Osteocyte (in vitro differentiated cells): ENCODE measurements around the gene H1-8. TPM values are rescaled to one million over a fixed set of nuclear protein-coding genes. Genes with fewer than 3 reads are reported as not detected.

ENCODE experiments used
- DNase-seq: peaks from one replicate; pipeline ENCODE4 v3.0.0; 2021; ENCODE audit warnings: mixed read lengths; ENCODE audit not compliant: unreplicated experiment; ENCODE audit errors: extremely low spot score
- H3K27ac Mint-ChIP-seq: one replicate; pipeline ENCODE4 v1.8.0; 2021; ENCODE audit warnings: mild to moderate bottlenecking, mixed read lengths; ENCODE audit not compliant: unreplicated experiment
- H3K27me3 Mint-ChIP-seq: one replicate; pipeline ENCODE4 v1.8.0; 2021; ENCODE audit warnings: mixed read lengths; ENCODE audit not compliant: unreplicated experiment
- H3K36me3 Mint-ChIP-seq: one replicate; pipeline ENCODE4 v1.8.0; 2021; ENCODE audit warnings: mixed read lengths; ENCODE audit not compliant: unreplicated experiment
- H3K4me1 Mint-ChIP-seq: one replicate; pipeline ENCODE4 v1.8.0; 2021; ENCODE audit warnings: mixed read lengths; ENCODE audit not compliant: unreplicated experiment
- H3K4me3 Mint-ChIP-seq: one replicate; pipeline ENCODE4 v1.8.0; 2021; ENCODE audit warnings: mild to moderate bottlenecking, moderate library complexity, mixed read lengths; ENCODE audit not compliant: unreplicated experiment
- H3K9me3 Mint-ChIP-seq: one replicate; pipeline ENCODE4 v1.8.0; 2021; ENCODE audit warnings: mixed read lengths; ENCODE audit not compliant: unreplicated experiment
- CTCF ChIP-seq: fragments of 200-600 bp; sonication (generic); IDR thresholded peaks from 2 replicates; pipeline ENCODE4 v1.5.0; 2021; ENCODE audit warnings: antibody characterized with exemption, mild to moderate bottlenecking, moderate library complexity
- total RNA-seq: library from RNA; stranded (reverse); gene quantifications from 2 replicates; pipeline ENCODE4 v1.2.1, GENCODE V29; 2021

Gene H1-8
- total RNA-seq, 1 donor from 2014 or later = not detected

- no peaks in the 10 kb centered on the region for H3K36me3 Mint-ChIP-seq
- H3K4me3 Mint-ChIP-seq = peak overlapping the region; percentile 66
- peaks cover 99% of the 10 kb centered on the region for H3K4me1 Mint-ChIP-seq
- H3K27me3 Mint-ChIP-seq = no peaks in the 10 kb centered on the region
- no peaks in the 10 kb centered on the region for H3K9me3 Mint-ChIP-seq
- no peak for TF ChIP-seq CTCF
- DNase-seq = no peak
- H3K27ac Mint-ChIP-seq = peak overlapping the region; percentile 99
Observed at GRCh38 chr3:129597087-129597999, 54.4 kb downstream of the H1-8 start.

GRCh38 chr3:129598000-129598381 is 55.0 kb downstream of the H1-8 start:
- Mint-ChIP-seq H3K4me3 (peak overlapping the region; percentile 66), H3K27ac (peak overlapping the region; percentile 99), H3K9me3 (no peaks in the 10 kb centered on the region), H3K36me3 (no peaks in the 10 kb centered on the region), H3K27me3 (no peaks in the 10 kb centered on the region), H3K4me1 (peaks cover 100% of the 10 kb centered on the region)
- no peak for TF ChIP-seq CTCF
- no peak for DNase-seq

GRCh38 chr3:129598484-129598883 is 55.5 kb downstream of the H1-8 start:
- H3K4me1 Mint-ChIP-seq = peaks cover 100% of the 10 kb centered on the region
- H3K36me3 Mint-ChIP-seq = no peaks in the 10 kb centered on the region
- no peaks in the 10 kb centered on the region for H3K9me3 Mint-ChIP-seq
- H3K27me3 Mint-ChIP-seq = no peaks in the 10 kb centered on the region
- no peak for DNase-seq
- H3K27ac Mint-ChIP-seq = peak overlapping the region; percentile 99
- H3K4me3 Mint-ChIP-seq = peak overlapping the region; percentile 66
- TF ChIP-seq CTCF = no peak

GRCh38 chr3:129599073-129599472 is 56.1 kb downstream of the H1-8 start:
- no peaks in the 10 kb centered on the region for H3K36me3 Mint-ChIP-seq
- no peak for TF ChIP-seq CTCF
- no peak for DNase-seq
- peaks cover 100% of the 10 kb centered on the region for H3K4me1 Mint-ChIP-seq
- peak overlapping the region; percentile 22 for H3K4me3 Mint-ChIP-seq
- no peaks in the 10 kb centered on the region for H3K9me3 Mint-ChIP-seq
- peak overlapping the region; percentile 99 for H3K27ac Mint-ChIP-seq
- H3K27me3 Mint-ChIP-seq = no peaks in the 10 kb centered on the region

GRCh38 chr3:129599607-129600006 is 56.6 kb downstream of the H1-8 start:
- no peak for DNase-seq
- Mint-ChIP-seq H3K4me1 (peaks cover 99% of the 10 kb centered on the region), H3K27me3 (no peaks in the 10 kb centered on the region), H3K36me3 (no peaks in the 10 kb centered on the region), H3K27ac (peak overlapping the region; percentile 99), H3K4me3 (no peak overlapping the region), H3K9me3 (no peaks in the 10 kb centered on the region)
- no peak for TF ChIP-seq CTCF
